ENCODE data around the gene STK26.
"Not testable (repeated sequence)": the region's sequence is repeated elsewhere in the genome, so short reads cannot be mapped to it uniquely, and the experiment has no call there.

Gene STK26

DNA sequence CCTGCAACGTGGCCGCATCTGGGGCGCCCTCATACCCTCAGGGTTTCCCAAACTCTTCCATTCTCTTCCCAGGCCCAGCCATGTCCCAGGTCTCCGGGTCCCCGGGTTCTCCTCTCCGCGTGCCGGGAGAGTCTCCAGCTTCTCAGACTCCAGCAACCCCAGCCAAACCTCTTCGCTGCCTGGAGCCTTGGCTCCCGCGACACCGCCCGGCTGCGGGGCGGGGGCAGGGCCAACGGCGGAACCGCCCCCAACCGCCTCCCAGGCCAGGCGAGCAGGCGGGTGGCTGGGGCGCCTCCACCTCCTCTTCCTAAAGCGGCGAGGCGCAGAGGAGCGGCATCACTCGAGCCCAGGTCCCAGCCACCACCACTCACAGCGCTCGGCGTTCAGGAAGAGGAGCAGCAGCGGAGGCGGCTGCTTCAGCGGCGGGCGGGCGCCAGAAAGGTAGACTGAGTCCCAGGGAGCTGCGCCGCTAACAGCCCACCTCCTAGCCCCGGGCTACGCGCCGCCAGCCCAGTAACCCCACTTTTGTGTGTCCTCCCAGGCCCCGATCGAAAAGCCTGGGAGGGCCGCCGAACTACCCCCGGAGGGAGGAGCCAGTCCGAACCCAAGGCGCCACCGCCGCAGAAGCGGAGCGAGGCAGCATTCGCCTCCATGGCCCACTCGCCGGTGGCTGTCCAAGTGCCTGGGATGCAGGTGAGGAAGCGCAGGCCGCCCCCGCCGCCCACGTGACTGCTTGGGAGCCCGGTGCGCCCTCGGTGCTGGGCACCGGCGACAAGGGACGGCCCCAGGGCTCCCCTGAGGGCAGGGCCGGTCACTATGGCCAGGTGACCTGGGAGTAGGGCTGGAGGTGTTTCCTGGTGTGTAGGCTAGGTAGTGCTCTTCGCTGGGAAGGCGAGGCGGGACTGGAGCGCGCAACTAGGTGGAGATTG is at the start of gene STK26:
STK26 (plus strand) TSS at position 336 of the 929 bp plus-strand sequence; CDS start at position 652, 316 bp downstream.
- peak; percentile 81 for DNase-seq

DNA sequence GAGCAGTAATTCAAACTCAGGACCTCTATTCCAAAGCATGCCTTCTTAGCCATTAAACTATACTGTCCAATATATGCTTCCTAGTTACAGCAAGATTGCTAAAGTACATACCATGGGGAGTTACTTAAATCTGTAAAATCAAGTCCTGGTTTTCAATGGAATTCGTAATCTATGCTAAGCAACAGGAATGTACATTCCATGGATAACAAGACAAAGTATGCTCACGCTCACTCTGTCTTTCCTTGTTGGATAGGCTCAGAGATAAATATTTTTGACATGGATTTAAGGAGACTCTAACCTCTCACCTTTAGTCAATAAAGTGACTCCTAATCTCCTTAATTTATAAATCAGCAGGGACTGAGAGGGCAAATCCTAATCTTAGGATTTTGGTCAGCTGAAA is 47.3 kb upstream of the STK26 start:
- DNase-seq: no peak

DNA sequence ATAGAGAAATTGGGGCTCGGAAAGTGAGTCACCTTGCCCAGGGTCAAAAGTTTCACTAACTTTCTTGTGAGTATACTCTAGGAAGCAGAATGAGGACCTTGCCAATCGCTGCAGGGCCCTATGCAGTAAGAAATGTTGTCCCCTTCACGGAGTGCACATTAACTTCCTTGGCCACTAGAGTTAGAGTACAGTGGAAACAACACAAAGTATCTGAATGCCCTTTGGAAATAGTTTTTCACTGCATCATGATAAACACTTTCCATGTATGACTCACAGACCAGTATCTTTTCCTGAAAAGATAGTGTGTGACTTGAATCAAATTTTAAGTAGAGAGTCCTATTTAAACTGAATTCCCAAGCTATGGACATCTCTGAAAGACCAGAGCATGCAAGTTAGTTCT is 45.5 kb upstream of the STK26 start:
- DNase-seq: no peak

DNA sequence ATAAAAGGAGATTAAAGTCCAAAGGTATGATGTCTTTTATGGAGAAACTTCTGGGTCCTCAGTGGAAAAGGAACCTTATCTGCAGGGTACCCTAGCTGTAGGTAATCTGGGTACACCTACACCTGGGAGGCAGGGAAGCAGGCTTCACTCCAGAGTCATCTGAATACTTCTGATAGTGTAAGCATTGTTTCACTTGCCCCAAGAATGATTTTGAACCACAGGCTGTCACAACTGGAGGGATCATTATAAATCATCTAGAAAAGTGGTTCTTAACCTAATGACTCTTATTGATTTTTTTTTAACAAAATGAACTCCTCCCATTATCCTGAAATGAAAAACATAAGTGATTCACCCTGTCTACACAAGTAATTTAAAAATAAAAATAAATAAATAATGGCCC is 44.0 kb upstream of the STK26 start:
- no peak for DNase-seq

DNA sequence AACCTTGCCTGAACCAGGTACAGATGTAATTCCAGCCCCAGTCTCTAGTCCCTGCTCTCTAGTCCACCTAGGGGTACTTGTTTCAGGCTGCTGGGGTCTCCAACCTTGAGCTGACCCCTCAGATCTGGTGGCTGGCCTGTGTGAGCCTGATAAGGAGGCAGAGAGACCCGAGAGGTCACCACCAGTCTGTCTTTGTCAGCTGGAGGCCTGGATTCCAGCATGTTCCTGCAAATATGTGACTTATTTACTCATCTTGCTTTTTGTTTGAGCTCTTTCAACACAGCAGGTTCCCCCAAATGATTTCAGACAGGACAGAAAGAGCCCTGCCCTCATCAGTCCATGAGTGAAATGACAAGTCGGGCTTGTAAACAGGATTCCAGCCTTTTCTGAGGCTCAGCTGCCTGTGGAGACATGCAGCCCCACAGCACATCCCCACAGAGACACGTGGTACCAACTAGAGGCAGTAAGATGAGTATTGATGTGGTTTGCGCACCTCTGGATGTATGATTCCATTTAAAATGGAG is 37.5 kb upstream of the STK26 start:
- peak; percentile 40 for DNase-seq

DNA sequence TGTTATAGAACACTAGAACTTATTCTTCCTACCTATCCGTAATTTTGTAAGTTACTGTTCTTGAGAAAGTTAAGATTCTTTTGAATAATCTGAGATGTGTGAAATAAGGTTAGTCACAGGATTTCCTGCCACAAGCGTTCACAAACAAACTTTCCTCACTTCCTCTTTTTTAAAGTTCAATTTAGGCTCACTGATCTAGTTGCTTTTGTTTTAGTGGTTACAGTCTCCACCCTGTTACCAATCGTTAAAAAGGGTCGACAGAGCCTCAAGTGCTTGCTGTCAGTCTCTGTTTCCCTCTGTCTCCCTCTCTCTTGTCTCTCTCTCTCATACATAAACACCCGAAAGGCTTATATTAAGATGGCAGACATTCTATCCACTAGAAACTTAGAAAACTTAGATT is 35.9 kb upstream of the STK26 start:
- DNase-seq: peak; percentile 38

DNA sequence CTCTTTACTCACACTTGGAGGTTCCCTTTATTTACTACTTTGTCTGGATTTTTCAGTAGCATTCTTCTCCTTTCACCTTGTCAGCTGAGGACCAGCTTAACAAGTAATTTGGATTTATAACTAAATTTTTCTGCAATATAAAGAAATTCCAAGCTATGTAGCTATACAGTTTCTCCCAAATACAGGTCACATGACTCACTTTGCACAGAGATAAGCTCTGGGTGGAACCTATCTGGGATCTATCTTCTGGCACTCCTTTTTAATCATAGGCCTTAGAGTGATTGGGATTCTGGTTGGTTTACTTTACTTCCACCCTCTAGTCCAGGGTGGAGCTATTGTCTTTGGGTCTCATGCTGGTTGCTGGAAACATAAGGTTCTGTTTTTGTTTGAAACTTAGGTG is 34.9 kb upstream of the STK26 start:
- DNase-seq: no peak

DNA sequence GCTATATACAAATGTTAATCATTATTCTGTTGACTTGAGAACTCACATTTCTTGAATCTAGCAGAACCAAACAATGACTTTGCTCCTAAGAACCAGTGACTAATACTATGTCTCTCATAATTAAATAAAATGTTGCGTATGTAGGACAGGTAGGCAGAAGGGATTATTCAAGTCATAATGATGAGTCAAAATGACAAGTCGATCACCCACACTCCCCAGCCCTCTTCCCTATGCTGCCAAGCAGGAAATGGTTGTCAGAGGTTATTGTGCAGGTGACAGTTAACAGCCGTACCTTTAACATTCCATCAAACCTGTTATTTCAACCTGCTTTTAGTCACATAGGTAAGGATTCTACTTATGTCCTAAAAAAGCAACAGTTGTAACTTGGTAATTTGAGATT is 22.0 kb upstream of the STK26 start:
- DNase-seq: peak; percentile 48

DNA sequence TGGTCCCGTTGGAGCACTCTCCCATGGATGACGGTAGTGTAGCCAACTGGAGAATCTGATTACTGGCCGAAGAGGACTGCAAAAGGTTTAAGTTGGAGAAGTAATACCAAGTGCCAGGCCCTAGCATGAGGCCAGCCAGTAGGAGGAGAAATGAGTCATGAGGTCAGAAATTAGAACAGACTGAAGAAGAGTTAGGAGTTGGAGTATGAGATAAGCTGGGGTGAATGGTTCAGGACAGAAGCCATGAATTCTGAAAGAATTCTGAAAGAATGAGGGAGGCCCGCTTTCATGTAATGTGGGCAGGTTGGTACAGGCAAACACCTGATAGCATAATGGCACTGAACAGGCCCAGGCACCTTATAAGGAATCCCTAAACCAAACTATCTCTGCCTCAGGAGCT is 18.4 kb upstream of the STK26 start:
- no peak for DNase-seq

DNA sequence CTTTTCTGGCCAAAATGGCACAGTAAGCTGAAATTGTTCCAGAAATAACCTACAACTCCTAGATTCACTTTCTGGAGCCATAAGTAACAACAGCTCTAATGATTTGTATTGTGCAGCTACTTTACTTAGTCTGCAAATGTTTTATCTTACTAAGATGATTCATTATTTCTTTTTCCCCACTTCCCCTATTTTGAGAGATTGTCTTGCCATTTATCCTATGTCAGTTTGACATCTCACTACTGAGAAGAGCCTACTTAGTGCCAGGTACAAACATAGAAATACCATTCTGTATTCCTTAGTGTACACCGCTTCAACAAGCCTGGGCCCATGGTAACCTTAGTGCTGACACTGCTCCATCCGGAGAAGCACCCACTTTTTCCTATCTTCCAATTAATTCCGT is 13.8 kb upstream of the STK26 start:
- no peak for DNase-seq

DNA sequence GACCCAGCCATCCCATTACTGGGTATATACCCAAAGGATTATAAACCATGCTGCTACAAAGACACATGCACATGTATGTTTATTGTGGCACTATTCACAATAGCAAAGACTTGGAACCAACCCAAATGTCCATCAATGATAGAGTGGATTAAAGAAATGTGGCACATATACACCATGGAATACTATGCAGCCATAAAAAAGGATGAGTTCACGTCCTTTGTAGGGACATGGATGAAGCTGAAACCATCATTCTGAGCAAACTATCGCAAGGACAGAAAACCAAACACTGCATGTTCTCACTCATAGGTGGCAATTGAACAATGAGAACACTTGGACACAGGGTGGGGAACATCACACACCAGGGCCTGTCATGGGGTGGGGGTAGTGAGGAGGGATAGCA is 12.9 kb upstream of the STK26 start:
- DNase-seq: not testable (repeated sequence)

DNA sequence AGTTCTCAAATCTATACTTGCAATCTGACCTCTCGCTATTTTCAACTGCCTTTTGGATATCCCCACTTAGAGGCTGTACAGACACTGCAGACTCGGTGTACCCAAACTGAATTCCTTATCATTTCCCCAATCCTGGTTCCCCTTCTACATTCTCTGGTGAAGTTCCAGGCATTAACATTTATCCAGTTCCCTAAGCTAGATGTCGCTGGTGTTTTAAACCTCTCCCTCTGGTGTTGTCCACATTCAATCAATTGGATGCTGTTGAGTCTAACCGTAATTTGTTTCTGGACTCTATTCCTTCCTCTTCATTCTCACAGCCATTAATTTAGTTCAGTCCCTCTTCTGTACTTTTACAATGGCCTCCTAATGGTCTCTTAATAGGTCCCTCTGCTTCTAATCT is 7.2 kb upstream of the STK26 start:
- no peak for DNase-seq

DNA sequence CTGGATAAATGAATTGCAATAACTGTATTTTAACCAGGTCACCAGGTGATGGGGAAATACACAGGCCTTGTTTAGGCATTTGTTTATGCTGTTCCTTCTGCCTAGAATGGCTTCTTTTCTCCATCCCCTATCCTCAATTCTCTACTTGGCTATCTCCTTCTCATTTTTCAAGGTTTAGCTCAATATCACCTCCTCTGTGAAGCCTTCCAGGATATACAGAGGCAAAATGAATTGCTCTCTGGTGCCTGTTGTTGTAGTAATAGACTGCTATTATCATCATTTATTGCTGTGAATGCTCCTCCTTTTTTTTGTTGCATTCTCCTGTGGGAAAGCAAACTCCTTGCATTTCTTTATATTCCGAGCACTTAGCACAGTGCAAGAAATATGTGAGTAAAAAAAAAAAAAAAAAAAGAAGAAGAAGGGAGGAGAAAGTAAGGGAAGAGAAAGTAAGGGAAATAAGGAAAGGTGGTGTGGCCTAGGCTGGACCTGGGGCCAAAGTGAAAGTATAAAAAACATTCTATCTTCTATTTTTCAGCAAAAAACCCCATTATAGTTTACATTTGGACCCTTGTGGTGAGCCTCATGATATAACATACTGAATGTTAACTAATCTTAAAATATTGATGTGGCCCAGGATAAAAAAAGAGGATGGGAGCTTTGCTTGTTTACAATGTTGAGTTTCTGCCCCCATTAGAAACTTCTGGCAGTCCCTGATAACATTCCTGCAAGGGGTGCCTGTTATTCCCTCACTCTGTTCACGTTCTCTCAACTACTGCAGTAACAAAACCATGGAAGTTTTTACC is 6.3 kb upstream of the STK26 start:
- no peak for DNase-seq

DNA sequence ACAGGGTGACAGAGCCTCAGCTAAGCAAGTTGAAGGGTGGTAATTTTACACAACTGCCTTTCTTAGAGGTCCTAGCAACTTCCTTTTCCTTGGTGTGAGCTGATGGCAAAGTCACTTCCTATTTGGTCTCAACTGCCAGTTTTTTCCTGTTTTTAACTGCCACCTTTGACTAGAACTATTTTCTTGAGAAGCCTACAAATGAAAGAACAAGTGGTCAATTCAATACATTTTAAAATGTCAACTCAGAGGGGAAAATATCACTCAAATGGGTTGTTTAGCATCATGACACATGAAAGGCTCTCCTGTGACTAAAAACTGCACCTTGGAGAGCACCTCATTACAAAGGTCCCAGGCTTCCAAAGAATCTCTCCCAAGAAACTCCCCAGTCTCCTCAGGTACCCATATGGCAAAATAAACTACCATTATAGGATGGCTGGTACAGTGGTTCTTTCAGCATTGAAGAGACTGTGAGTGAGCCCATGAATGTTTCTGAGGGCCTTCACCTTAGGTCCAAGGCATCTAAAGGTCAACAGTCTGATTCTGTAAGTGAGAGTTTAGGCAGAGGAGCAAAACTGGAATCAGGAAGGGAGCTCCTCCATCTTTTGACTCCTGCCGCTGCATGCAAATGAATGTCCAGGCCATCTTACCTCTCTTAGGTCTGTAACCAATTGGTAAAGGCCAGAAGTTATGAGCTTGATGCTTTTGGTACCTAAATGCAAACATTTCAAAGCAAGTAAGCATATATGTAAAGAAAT is 5.5 kb upstream of the STK26 start:
- DNase-seq: no peak

DNA sequence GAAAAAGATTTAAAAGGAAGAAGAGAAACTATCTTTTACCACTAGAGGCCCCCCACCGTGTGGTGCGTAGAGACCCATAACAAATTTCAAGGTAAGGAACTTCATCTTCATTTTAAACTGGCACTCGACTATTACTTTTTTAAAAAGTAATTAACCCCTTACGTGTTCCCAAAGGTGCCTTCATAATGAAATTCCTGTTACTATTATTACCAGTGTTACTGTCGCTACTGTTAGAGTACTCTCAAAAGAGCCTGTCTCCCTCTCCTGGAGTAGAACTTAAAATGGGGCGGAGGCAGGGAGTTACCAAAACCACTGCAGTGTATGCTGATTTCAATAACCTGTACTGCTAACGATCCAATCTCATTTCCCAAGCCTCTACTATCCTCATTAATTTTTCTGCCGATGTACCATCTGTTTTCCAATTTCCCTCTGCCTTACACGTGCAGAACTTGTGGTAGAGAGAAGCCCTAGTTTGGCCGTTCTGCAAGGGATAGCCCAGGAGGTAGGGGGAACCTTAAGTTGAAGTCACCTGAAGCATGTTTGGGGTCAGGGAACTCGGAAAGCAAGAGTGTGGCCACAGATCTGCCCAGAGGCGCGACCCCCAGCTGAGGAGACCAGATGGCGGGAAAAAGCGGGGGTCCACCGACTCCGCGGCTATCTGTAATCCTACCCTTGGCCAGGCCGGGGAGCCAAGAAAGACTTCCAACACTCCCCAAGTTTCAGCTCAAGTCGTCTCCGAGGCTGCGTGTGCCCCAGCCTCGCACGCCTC is 720 bp upstream of the STK26 start:
- peak; percentile 40 for DNase-seq

DNA sequence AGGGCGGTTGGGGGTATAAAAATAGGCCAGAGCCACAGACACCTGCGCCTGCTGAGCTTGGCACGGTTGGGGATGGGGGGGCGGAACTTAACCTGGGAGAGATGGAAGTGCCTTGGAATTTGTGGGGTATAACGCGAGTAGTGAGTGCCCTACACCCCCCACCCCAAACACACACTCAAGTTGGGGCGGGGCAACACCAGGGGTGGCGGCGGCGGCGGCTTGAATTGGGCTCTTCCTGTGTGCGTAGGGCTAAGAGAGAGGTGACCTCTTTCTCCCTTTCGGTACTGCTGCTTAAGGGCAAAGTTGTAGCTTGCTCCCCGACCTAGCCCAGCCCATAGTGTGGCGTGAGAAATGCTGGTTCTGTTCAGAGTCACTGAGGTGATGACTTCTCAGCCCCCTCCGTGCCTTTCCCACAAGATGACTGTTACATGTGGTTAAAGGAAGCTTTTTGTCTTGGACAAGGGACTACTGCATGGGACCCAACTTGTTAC is 839 bp downstream of the STK26 start:
- DNase-seq: peak; percentile 64

DNA sequence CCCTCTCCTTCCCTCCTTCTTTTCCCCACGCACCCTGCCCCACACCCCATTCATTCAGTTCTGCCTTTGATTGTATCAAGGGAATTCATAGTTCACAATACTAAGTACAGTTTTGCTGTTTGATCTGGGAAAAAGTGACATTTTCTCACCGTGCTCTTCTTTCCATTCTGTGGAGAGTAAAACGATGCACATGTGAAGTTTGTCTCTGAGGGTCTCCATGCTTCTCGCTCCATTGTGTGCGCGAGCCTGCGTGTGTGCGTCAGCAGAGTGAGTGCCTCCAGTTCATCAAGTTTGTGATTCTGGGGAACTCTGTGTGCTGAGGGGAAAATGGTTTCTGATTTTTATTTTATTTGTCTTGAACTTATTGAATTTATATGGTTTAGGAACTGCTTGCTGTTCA is 1.9 kb downstream of the STK26 start:
- no peak for DNase-seq

DNA sequence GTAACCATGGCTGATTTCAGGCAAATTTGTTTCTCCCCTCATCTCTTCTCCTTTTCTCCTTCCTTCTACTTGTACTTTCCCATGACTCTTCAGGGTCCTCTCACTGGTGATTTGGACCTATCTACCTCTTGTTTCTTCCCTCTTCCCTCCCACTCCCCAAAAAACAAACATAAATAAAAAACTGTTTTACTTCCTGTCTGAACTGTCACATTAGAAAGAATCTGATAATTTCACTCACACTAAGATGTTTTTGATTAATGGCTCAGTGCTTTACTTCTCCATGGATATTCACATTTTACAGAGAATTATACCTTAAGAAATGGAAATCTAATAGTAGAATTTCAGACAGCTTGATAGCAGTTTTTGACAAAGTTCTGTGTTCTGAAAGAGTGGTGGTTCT is 7.2 kb downstream of the STK26 start:
- no peak for DNase-seq

DNA sequence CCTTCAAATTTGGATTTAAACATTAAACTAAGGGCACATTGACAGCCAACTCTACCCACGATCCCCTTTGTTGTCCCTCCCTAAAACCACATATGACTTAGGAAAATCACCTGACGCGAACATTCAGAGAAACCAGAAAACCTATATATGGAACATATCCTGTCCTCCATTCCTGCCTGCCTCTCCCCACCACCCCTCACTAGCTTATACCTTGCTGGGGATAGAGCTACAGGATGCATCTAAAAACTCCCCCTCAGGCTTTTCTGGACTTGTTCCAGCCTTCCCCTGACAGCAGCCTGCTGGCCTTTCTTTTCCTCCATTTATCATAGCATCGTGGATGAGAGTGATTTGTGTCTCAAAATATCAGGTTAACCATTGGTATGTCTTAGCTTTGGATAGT is 8.8 kb downstream of the STK26 start:
- DNase-seq: no peak

DNA sequence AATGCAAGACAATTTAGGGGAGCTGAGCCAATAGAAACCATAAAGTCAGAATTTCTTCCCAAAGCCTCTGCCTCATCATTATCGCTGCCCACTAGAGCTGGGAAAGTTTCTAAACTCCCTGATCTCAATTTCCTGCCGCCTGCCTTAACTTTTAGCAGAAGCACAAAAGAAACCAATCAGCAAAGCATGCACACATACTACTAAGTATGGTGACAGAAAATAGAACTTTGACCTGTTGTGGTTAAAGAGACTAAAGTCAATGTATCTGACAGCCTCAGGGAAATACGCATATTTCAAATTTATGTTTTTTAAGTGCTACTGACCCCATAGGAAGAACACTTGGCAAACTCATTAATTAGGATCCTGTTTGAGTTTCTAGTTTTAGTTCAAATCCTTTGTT is 10.1 kb downstream of the STK26 start:
- DNase-seq: no peak

DNA sequence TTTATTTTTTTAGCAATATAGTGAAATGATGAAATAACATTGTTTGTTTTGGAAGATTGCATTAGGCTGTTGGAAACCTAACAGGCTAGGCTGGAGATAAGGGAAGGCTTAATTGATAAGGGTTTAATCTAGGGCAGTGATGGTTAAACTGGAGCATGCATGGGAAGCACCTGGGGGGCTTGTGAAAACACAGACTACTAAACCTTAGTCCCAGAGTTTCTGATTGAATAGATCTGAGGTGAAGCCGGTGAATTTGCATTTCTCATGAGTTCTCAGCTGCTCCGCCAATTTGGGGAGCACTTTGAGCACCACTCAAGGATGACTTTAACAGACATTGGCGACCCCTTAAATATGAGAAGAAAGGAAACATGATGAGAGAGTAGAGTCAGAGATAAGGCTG is 11.5 kb downstream of the STK26 start:
- DNase-seq: no peak

DNA sequence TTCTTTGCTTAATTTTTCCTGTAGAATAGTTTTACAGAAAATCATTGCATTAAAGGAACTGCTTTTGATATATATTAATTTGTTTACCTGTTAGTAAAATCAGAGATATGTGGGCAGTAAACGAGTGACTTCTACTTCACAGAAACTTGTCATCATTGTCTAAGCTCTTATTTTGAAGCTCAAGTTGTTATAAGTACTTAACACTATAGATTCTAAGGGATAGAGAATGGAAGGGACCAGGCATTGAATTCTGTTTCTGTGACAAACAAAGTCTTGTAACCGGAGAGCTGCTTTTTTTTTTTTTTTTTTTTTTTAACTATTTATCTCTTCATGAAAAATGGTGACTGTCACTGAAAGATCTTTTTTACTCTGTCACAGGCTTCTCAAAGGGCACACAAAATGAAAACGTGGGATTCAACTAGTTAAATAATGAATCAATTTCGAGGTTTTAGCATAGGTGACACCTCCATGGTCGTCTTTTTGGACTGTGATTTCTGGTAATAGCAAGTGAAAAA is 14.4 kb downstream of the STK26 start:
- no peak for DNase-seq

Data from CD4-positive, alpha-beta T cell treated with Interleukin-17A for 4 hours (primary cell).